HepG2 (cell line): Measurements from ENCODE around the gene COQ9. TPM values are rescaled to one million over a fixed set of nuclear protein-coding genes. Genes with fewer than 3 reads are reported as not detected.

Experiments used
- ARHGAP35 ChIP-seq: sonication (generic); formaldehyde crosslinking; IDR thresholded peaks from 2 replicates; pipeline ENCODE4 v1.9.0; 2022; ENCODE audit warnings: mild to moderate bottlenecking, inconsistent platforms, moderate library complexity, missing genetic modification reagents, borderline replicate concordance
- FOXK2 ChIP-seq: fragments of 450-650 bp; IDR thresholded peaks from 2 replicates; pipeline ENCODE4 v1.6.1; 2016
- HNF4A ChIP-seq: sonication (generic); formaldehyde crosslinking; IDR thresholded peaks from 2 replicates; pipeline ENCODE4 v1.4.0; 2020; ENCODE audit warnings: missing genetic modification reagents
- HOXA9 ChIP-seq: sonication (generic); formaldehyde crosslinking; IDR thresholded peaks from 2 replicates; pipeline ENCODE4 v1.8.1; 2022; ENCODE audit warnings: missing genetic modification reagents, mild to moderate bottlenecking, moderate library complexity, borderline replicate concordance
- KDM4B ChIP-seq: sonication (generic); formaldehyde crosslinking; IDR thresholded peaks from 2 replicates; pipeline ENCODE4 v1.4.0; 2020; ENCODE audit warnings: missing genetic modification reagents
- KLF13 ChIP-seq: sonication (generic); formaldehyde crosslinking; IDR thresholded peaks from 2 replicates; pipeline ENCODE4 v1.4.0; 2020; ENCODE audit warnings: mild to moderate bottlenecking, missing genetic modification reagents
- MXD3 ChIP-seq: IDR thresholded peaks from 2 replicates; pipeline ENCODE4 v1.6.1; 2016; ENCODE audit warnings: mild to moderate bottlenecking, missing biosample characterization, missing genetic modification reagents
- MZF1 ChIP-seq: sonication (generic); formaldehyde crosslinking; IDR thresholded peaks from 2 replicates; pipeline ENCODE4 v1.8.1; 2023; ENCODE audit warnings: mild to moderate bottlenecking, missing genetic modification reagents, borderline replicate concordance
- NFIB ChIP-seq: sonication (generic); formaldehyde crosslinking; IDR thresholded peaks from 2 replicates; pipeline ENCODE4 v1.9.0; 2021; ENCODE audit warnings: missing genetic modification reagents, mild to moderate bottlenecking, borderline replicate concordance
- NR2C2 ChIP-seq: sonication (generic); formaldehyde crosslinking; IDR thresholded peaks from 2 replicates; pipeline ENCODE4 v1.4.0; 2020; ENCODE audit warnings: missing genetic modification reagents, mild to moderate bottlenecking, moderate library complexity, borderline replicate concordance
- PAX8 ChIP-seq: sonication (generic); formaldehyde crosslinking; IDR thresholded peaks from 2 replicates; pipeline ENCODE4 v1.8.0; 2022; ENCODE audit warnings: mild to moderate bottlenecking, missing genetic modification reagents, borderline replicate concordance
- RARA ChIP-seq: IDR thresholded peaks from 2 replicates; pipeline ENCODE4 v1.6.1; 2016; ENCODE audit warnings: missing genetic modification reagents, missing compliant biosample characterization
- SKI ChIP-seq: fragments of 450-650 bp; IDR thresholded peaks from one replicate; pipeline ENCODE4 v1.6.1; 2018; ENCODE audit warnings: mild to moderate bottlenecking; ENCODE audit not compliant: partially characterized antibody
- SMYD3 ChIP-seq: sonication (generic); formaldehyde crosslinking; IDR thresholded peaks from 2 replicates; pipeline ENCODE4 v1.8.1; 2023; ENCODE audit warnings: mild to moderate bottlenecking, missing genetic modification reagents
- SRF ChIP-seq: IDR thresholded peaks from 2 replicates; pipeline ENCODE4 v1.6.1; 2011; ENCODE audit warnings: mild to moderate bottlenecking, low read depth, low read length, moderate library complexity
- TGIF2 ChIP-seq: IDR thresholded peaks from 2 replicates; pipeline ENCODE4 v1.6.1; 2016; ENCODE audit warnings: control low read depth, missing compliant biosample characterization
- TRIM24 ChIP-seq: sonication (generic); formaldehyde crosslinking; IDR thresholded peaks from 2 replicates; pipeline ENCODE4 v1.8.0; 2022; ENCODE audit warnings: mild to moderate bottlenecking, missing genetic modification reagents
- ZBTB38 ChIP-seq: sonication (generic); formaldehyde crosslinking; IDR thresholded peaks from 2 replicates; pipeline ENCODE4 v1.5.1; 2020; ENCODE audit warnings: mild to moderate bottlenecking, missing genetic modification reagents
- ZBTB49 ChIP-seq: sonication (generic); formaldehyde crosslinking; IDR thresholded peaks from 2 replicates; pipeline ENCODE4 v1.4.0; 2020; ENCODE audit warnings: missing genetic modification reagents, borderline replicate concordance
- ZC3H4 ChIP-seq: sonication (generic); formaldehyde crosslinking; IDR thresholded peaks from 2 replicates; pipeline ENCODE4 v1.4.0; 2020; ENCODE audit warnings: missing genetic modification reagents, borderline replicate concordance
- ZNF225 ChIP-seq: sonication (generic); formaldehyde crosslinking; IDR thresholded peaks from 2 replicates; pipeline ENCODE4 v1.4.0; 2020; ENCODE audit warnings: mild to moderate bottlenecking, missing genetic modification reagents
- ZNF256 ChIP-seq: sonication (generic); formaldehyde crosslinking; conservative IDR thresholded peaks from 2 replicates; pipeline ENCODE4 v1.4.0; 2020; ENCODE audit warnings: missing genetic modification reagents
- ZNF276 ChIP-seq: sonication (generic); formaldehyde crosslinking; IDR thresholded peaks from 2 replicates; pipeline ENCODE4 v1.4.0; 2020; ENCODE audit warnings: mild to moderate bottlenecking, low read depth, missing genetic modification reagents
- ZNF33A ChIP-seq: sonication (generic); formaldehyde crosslinking; IDR thresholded peaks from 2 replicates; pipeline ENCODE4 v1.5.1; 2020; ENCODE audit warnings: missing genetic modification reagents, mild to moderate bottlenecking, moderate library complexity, borderline replicate concordance
- ZNF468 ChIP-seq: sonication (generic); formaldehyde crosslinking; IDR thresholded peaks from 2 replicates; pipeline ENCODE4 v1.8.0; 2022; ENCODE audit warnings: mild to moderate bottlenecking, moderate library complexity, missing genetic modification reagents
- ZNF547 ChIP-seq: sonication (generic); formaldehyde crosslinking; IDR thresholded peaks from 2 replicates; pipeline ENCODE4 v1.5.1; 2020; ENCODE audit warnings: mild to moderate bottlenecking, missing genetic modification reagents
- ZSCAN21 ChIP-seq: sonication (generic); formaldehyde crosslinking; IDR thresholded peaks from 2 replicates; pipeline ENCODE4 v1.8.0; 2022; ENCODE audit warnings: mild to moderate bottlenecking, missing genetic modification reagents, moderate library complexity, borderline replicate concordance
- polyA plus RNA-seq, 8 experiments: library from polyadenylated mRNA; depleted of rRNA in 3 of 8; stranded (reverse) in 7 of 8; unstranded in 1 of 8; fragments of >200 nt; fragmentation: Illumina TruSeq in 4 of 8; extraction: Trizol in 4 of 8; gene quantifications; 2 replicates each; pipeline versions ENCODE4 v1.2.1 to v1.2.3, GENCODE V29; 2011 to 2016; ENCODE audit warnings: low read depth in 4 of 8, missing spikeins in 1 of 8, mixed read lengths in 1 of 8; ENCODE audit not compliant: insufficient read depth in 1 of 8
- total RNA-seq, 5 experiments: library from RNA; depleted of rRNA; stranded (reverse); fragments of >200 nt; fragmentation: Illumina TruSeq; extraction: Trizol; gene quantifications; 2 replicates each; pipeline ENCODE4 v1.2.3, GENCODE V29; 2016; ENCODE audit warnings: low read depth in 1 of 5

The COQ9 gene
- total and polyA plus RNA-seq, 2 of the 13 experiments (the other 11 are each of a cell fraction or from before 2014, with no cell fraction given) = 57.5 to 108 TPM

GRCh38 chr16:57447186-57447962 lies at the start of gene COQ9, which contains the start of gene CIAPIN1 (continued):
- TF ChIP-seq ZNF256 (no peak), NFIB (CRISPR knock-in tag) (no peak), KDM4B (CRISPR knock-in tag) (peak; percentile 77), ZNF33A (CRISPR knock-in tag) (no peak), ZSCAN21 (no peak), MZF1 (CRISPR knock-in tag) (no peak), SRF (no peak), ARHGAP35 (CRISPR knock-in tag) (peak; percentile 78; the same call in 1 of the 2 replicates), SMYD3 (no peak; the same call in 1 of the 2 replicates), TGIF2 (no peak; the same call in 1 of the 2 replicates), TRIM24 (CRISPR knock-in tag) (no peak), RARA (CRISPR knock-in tag) (no peak), SKI (peak; percentile 89), ZBTB38 (peak; percentile 92; the same call in 1 of the 2 replicates), ZNF547 (CRISPR knock-in tag) (peak; percentile 98), KLF13 (CRISPR knock-in tag) (0 out of 2 replicates have a peak, but pooled peaks have one; percentile 30), ZC3H4 (no peak), HOXA9 (CRISPR knock-in tag) (peak; percentile 88), FOXK2 (no peak), ZNF468 (CRISPR knock-in tag) (no peak), PAX8 (peak; percentile 54; the same call in 1 of the 2 replicates), ZNF276 (CRISPR knock-in tag) (peak; percentile 81; the same call in 1 of the 2 replicates), HNF4A (CRISPR knock-in tag) (0 out of 2 replicates have a peak, but pooled peaks have one; percentile 7), ZBTB49 (CRISPR knock-in tag) (peak; percentile 70; the same call in 1 of the 2 replicates), ZNF225 (CRISPR knock-in tag) (no peak; the same call in none of the 2 replicates), MXD3 (CRISPR knock-in tag) (peak; percentile 84; the same call in 1 of the 2 replicates), NR2C2 (CRISPR knock-in tag) (peak; percentile 91)
